NCI-H2196 (cell line): ENCODE results near the gene EPDR1.

ENCODE experiments used
- DNase-seq: peaks from one replicate; lab custom pipeline; 2025; ENCODE audit not compliant: unreplicated experiment; lab: John Stamatoyannopoulos, UW

Gene EPDR1

DNA sequence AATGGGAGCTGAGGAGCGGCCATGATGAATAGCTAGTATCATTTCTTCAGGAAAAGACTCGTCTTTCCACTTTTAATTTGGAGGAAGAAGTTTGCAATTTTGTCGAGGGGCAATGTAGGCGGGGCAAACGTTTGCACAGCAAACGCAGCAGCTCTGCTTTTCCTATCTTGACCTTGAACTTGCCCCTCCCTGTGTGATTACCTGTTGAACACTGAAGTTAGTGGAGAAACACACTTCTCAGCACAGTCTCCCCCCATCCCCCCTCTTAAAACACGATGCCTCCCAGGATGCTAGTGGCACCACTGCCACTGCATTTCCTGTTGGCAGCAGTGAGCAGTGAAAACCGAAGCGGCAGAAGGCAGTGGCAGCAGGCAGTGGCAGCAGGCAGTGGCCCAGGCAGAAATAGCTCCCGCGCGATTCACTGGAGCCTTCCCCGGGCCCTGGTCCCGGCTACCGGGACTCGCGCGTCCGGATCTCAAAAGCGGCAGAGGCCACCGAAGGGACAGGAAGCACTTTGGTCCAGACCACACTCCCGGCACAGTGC is at the start of gene EPDR1:
TSS of gene EPDR1 (plus strand) at position 336 of the 544 bp plus-strand sequence. CDS start 300 bp downstream, outside the sequence.
- no peak for DNase-seq

- no peak for DNase-seq
Measured at GRCh38 chr7:37882086-37882485, 38.4 kb upstream of the EPDR1 start.

- DNase-seq = no peak
Measured at GRCh38 chr7:37893359-37893758, 27.1 kb upstream of the EPDR1 start.

DNA sequence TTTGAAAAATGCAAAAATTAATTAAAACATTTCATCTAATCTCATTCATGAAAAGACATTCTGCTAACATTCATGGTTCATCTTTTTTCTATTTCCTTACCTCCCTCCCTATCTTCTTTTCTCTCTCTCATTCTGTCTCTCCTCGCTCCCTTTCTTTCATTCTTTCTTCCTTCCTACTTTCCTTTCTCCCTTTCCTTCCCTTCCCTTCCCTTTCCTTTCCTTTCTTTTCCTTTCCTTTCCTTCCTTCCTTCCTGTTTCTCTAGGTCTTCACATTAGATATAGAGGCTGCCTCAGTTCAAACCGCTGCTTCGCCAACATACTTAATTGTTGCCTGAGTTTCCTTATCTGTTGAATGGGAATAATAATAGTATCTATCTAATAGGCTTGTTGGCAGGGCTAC is 25.8 kb upstream of the EPDR1 start:
- DNase-seq = no peak

DNA sequence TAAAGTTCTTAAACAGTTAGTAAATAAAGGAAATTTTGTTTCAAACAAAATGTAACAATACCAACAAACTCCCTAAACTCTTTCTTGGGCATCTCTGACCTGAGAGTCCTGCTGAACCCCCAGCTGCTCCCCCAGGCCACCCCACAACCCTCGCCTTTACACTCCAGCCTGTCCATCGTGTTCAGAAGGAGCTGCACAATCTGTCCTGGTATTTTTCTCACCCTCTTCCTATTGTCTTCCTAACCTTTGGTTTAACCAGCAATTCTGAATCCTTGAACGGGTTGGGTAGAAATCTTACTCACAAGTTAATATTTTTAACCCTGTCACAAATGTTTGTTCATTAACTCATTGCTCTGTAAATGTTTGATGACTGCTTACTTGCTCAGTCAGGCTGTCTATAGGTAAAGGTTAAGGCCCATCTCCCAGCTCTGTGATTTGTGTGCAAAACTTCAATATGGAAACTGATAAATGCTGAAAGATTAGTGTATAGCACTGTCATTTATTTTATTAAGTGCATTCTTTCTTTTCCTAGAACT is 20.7 kb upstream of the EPDR1 start:
- DNase-seq = no peak

DNA sequence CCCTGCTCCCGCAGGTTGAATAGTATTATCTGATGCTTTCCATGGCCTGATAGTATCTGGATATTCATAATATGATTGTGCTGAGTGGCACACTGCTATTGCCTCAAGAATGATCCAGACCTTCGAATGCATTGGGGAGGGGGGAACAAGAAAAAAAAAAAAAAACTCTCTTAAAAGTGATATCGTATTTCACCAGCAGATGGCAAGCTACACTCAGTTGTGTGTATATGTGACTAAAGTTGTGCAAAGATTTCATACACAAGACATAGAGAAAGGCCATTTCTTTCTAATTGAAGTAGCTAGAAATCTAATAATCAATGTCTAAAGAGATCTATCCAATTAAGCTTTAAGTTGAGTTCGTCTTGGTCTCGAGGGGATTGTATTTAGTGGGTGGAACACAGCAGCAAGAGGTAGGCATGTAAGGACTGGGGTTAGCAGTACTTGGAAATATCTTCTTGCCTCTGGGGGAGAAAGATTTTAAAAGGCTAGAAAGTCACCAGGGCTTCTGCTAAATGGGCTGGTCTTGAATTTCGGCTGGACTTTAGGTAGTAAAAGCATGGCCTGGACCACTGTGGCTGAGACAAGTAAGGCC is 19.1 kb upstream of the EPDR1 start:
- DNase-seq = no peak

- no peak for DNase-seq
Measured at GRCh38 chr7:37901890-37902524, 18.4 kb upstream of the EPDR1 start.

DNA sequence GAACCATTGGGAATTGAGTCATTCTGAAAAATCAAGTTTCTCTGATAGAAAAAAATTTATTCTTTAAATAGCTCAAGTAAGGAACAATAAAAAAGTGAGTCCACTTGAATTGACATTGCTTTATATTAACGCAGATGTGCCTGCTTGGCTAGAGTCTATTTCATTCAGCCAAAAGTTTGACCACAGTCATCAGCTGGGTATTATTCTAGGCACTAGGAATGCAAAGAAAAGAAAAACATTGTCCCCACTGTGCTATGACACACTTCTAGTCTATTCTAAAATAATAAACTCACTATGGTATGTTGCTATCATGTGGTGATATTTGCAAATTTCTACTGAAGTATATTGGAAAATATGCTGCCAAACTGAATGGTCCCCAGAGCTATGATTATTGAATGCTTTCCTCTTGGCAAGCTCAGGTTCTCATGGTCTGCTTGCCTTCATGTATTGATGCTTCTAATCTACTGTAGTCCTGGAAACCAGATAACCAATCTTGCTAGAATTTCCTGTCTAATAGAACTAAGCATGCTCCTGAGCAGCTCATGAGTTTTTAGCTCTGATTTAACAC is 12.1 kb upstream of the EPDR1 start:
- no peak for DNase-seq

DNA sequence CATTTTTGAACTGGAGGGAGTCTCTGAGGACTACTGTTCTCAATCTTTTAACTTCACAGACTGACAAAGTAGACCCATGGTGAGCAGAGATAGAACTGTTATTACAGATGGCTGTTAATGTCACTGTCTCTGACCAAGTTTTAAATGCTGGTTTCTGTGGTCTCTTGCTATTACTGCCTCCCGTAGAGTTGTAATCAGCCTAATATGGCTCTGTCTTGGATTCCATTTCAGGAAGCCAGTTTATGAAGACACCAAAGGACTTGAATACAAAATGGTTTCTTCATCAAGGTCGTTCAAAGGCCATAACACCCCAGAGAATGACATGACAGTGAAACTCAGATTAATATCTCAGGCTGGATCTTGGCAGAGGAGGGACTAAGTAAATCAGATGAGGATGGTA is 7.7 kb upstream of the EPDR1 start:
- no peak for DNase-seq

DNA sequence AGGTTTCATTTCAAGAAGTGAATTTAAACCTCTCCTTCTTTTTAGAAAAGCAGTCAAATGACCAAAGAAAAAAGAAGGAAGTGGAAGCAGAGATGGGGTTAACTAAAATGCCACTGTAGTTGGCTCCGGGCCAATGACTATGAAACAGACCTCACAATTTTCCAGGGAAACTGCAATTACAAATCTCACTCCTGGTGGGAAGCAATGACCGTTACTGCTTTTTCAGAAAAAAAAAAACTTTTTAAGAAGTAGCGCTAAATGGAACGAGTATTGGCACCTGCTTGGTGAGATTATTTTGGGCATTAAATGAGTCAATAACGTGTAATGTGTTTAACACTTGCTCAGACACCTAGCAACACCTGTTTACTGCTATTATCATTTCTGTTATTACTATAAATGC is 5.0 kb upstream of the EPDR1 start:
- no peak for DNase-seq

DNA sequence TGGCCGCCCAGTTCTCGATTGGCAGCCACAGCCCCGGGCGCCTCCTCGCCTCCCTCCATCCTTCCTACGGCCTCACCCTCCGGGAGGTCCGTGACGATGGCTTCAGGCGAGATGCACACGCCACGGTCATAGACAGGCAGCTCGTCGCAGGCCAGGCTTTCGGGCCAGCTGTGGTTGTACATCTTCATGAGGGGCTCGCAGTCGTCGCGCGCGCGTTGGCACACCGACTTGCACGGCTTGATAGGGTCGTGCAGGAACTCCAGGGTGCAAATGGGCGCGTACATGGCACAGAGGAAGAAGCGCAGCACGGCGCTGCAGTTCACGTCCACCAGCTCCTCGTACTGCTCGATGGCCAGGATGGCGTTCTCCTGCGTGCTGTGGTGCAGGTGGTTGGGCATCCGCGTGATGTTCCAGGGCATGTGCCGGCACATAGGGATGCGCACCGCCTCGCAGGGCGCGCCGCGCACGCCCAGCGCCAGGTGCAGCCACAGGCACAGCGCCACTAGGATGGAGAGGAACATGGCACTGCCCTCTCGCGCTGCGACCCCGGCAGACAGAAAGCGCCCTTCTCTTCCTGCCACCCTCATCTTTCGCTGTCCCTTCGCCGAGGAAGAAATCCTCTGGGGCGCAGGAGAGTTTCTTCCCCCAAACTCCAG is 4.3 kb upstream of the EPDR1 start:
- no peak for DNase-seq

DNA sequence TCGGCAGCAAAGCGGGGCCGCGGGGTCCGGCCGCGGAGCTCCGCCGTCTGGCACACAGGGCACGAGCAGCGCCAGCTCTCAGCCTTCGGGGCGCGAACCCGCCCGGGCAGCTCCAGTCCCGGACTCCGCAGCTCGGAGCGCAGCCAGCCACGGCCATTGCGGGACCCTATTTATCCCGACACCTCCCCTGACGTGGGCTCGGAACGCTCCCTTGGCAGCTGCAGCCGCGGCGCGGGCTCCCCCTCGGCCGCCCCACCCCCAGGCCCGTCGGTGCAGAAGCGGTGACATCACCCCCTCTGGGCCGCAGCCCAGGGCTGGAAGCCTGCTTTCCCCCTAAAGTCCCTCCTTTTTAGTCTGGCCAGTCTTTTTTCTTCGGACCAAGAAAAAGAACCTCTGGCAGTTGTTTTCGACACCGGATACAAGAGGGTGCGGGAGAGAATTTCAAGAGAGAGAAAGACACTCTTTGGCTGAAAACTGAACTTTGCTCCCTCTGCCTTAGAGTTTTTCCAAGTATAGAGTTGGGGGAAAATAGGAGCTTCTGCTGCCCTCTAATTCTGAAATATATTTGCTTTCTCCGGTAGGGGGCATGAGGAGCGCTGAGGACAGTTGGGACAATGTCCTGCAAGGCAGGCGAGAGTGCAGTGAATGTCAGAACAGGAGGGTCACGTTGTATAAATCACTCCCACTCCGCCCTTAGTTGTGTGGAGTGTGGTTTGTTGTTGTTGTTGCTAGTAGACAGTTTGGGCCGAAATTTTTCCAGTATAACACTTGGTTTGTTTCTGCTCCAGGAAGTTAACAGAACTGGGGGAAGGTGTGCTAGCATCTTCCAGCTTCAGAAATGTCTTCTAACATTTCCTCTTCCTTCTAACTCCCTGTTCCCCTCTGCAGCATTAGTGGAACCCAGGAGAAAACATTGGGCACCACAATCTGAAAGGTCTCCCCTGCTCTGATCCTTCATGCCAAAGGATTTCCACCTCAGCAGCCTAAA is 3.5 kb upstream of the EPDR1 start, which contains the start of gene SFRP4:
TSS of gene SFRP4 (minus strand) at position 145 of the 988 bp plus-strand sequence. CDS start 280 bp downstream, outside the sequence.
- DNase-seq = peak; percentile 2

DNA sequence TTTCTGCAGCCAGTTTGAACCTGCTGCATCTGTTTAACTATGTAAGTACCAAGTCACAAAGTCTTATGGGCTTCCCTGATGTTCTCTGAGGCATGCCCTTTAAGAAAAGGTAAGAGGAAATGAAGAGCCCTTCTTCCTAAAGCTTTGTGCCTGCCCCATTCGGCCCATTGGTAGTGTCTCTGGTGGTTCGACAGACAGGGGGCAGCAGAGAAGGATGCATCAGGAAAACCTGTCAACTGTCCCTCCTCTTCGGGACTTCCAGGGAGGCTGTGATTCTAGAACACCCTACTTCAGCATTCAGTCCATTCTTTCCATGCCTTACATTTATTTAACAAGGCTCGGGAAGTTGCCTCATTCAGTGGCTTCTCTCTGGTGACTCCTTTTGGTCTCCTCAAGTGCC is 1.9 kb upstream of the EPDR1 start:
- no peak for DNase-seq

- DNase-seq = no peak
Measured at GRCh38 chr7:37920849-37921805, 687 bp downstream of the EPDR1 start.

DNA sequence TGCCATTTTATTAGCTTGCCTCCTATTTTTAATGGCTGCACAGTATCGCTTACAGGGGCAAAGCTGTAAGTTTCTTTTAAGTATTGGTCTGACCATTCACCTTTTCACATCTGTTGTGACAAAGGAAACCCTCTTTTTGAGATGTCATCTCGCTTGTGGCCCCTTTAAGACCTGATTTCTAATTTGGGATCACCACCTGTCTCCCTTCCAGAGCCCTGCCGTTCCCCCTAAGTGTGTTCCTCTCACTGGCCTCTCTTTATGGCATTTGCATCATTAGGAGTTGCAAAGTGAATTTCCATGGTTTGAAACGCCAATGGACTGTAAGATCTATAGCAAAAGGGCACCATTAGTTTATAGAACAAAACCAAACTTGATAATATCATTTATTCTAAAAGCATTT is 1.4 kb downstream of the EPDR1 start:
- no peak for DNase-seq

DNA sequence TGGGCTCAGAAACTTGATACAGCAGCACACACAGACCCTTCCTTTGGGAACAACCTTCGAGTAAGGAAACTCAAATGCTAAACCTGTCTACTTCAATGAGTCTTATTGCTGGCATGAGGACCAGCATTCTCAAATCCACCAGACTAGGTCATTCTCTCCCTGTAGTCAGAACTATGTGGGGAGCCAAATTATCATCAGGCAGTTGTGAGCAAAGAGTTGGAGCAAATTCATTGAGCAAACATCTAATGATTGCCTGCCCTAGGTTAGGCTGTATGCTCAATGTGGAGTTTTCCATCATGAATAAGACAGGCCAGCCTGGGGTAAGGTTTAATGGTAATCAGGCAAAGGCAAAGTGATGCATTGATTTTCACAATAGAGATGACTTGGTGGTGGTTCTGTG is 3.6 kb downstream of the EPDR1 start:
- DNase-seq = no peak

- no peak for DNase-seq
Measured at GRCh38 chr7:37924491-37925041, 4.1 kb downstream of the EPDR1 start.

GRCh38 chr7:37925620-37926019 is 5.2 kb downstream of the EPDR1 start:
- DNase-seq = no peak
